AG08396 (cell line): ENCODE measurements around the gene BCAN.

Source experiments
- DNase-seq: peaks from one replicate; pipeline ENCODE4 v3.0.0; 2012; ENCODE audit warnings: low spot score, mixed read lengths

The BCAN gene

DNA sequence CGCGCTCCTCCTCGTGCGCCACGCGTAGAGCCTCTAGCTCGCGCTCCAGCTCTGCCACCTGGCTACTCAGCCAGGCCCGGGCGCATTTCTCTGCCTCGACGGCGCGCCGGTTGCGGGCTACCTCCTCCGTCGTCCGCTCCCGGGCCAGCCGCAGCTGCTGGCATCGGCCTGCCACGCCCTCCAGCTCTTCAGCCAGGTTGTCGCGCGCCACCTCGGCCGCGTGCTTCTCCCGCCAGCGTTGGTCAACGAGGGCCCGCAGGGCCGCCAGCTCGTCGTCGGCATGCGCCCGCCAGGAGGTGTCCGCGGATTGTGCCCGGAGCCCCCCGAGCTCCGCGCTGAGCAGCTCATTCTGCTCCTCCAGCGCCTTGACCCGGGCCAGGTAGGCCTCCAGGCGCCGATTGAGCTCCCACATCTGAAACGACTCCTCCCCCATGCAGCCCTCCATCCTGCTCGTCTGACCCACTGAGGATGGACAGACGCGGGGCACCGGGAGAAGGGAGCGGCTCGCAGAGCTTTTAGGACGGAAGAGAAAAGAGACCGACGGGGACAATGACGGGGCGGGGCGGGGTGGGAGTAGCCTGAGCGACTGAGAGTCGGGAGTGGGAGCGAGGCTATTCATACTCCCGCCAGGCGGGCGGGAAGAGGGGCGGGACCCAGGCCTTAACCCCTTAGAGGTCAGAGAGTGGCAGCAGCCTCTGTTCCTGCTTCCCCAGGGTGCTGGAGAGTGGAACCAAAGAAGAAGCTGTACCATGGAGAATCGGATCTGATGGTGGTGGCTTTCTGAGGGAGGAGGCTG lies 35.1 kb downstream of the BCAN start, which contains the start of gene NES:
Gene NES (minus strand): TSS at position 588 of the 796 bp plus-strand sequence. CDS start 143 bp downstream, at position 445.
- peak; percentile 87 for DNase-seq

DNA sequence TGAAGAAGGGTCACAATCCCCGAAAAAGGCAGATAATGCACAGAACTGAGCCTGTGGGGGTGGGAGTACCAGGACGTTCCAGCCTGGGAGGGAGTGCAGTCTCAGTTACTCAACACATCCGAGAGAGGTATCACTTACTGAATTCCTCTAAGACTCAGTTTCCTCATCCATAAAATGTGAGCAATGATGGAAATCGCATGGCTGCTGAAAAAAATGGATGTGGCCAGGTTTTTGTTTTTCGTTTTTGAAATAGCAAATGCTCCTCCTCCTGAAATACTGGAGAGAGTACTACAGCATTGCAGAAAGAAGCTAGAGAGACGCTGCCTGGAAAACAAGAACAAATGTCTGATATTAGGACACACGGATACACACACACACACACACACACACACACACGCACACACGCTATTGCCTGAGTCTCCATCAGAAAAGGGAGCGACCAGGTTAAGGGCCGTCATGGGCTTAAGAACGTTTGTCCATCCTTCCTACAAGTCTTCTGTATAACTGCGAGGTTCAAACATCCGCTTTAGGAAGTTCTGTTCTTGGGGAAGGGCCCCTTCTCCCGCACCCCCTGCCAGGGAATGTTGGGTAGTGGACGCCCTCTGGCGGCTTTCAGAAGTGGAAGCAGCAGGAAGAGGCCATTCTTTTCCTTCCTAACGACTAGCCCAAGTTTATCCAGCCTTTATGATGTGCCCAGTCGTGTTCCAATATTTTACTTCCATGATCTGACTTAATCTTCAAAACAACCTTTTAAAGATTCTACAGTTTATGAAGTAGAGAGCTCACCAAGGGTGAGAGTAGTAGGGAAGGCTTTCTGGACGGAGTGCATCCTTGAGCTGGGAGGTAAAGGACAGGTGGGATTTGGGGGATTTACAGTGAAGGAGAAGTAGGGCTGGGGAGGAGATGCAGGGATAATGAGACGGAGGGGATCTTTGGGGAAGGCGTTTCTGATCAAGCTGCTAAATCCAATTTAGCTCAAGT lies 36.0 kb downstream of the BCAN start:
- peak; percentile 79 for DNase-seq

DNA sequence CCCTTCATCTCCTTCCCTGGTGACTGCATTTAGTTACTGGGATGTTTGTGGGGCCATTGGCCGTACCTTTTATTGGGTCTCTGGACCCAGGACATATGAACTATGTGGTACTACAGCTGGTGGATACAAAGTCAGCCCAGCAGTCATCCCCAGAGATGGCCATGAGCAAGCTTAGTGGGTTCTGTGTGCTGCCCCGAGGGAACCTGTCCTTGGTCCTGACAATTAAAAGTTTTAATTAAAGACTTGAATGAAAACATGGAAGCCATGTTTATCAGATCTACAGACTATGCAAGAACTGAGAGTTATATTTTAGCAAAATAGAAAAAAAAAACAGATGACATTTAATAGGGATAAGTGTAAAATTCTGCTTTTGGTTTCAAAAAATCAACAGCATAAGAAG lies 38.1 kb downstream of the BCAN start:
- DNase-seq, result no peak

DNA sequence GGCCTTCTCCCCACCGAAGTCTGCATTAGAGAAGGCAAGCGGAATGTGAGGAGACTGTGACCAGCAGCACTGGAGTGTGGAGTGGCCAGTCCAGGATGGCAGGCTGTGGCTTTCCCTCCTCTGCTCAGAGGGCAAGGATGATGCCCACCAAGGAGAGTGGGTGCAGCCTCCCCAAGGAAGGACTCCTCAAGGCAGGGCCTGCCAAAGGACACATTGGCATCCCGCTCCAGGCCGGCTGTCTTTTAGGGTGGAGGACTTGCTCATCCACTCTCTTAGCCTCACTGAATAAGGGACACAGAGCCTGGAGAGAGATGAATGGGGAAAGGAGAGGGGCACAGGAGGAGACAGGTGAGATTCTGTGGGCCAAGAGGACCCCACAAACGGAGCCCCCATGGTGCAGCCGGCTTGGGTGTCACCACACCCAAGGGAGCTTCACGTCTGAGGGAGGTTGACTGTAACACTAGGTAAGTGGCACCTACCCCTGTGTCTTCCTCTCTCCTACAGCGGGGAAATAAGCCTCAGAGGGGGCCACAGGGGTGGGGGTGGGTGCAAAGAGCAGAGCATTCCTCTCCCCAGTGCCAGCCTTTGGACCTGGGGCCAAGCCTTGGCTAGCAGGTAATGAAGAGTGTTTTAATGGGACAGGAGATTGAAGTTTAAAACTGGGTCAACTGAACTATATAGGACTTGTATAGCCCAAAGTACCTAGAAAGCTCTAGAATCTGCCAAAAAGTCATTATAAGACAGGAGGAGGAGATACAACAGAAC lies 39.5 kb downstream of the BCAN start:
- no peak for DNase-seq

DNA sequence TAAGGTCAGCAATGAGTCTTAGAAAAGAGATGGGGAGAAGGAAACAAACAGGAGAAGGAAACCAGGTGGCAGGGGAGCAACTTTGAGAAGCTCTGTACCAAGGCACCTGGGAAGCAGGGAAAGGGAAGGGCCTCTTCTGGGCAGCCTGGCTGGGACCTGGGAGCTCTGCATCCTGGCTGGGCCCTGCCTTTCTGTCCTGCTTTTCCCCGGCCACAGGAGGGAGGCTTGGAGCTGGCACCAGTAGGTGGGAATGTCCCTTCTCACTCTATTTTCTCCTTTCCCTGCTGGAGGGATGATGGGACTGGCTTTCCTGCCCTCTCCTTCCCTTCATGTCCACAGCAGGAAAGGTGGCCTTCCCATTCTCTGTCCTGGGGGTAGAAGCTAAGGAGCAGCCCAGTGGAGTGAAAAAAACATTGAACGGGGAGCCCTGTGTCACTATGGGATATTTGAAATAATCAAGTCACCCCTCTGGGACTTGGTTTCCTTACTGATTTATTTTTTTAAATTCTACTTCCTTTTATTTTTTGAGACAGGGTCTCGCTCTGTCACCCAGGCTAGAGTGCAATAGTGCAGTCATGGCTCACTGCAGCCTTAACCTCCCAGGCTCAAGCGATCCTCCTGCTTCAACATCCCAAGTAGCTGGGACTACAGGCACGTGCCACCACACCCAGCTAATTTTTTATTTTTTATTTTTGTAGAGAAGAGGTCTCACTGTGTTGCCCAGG lies 40.4 kb downstream of the BCAN start:
- DNase-seq, result no peak

DNA sequence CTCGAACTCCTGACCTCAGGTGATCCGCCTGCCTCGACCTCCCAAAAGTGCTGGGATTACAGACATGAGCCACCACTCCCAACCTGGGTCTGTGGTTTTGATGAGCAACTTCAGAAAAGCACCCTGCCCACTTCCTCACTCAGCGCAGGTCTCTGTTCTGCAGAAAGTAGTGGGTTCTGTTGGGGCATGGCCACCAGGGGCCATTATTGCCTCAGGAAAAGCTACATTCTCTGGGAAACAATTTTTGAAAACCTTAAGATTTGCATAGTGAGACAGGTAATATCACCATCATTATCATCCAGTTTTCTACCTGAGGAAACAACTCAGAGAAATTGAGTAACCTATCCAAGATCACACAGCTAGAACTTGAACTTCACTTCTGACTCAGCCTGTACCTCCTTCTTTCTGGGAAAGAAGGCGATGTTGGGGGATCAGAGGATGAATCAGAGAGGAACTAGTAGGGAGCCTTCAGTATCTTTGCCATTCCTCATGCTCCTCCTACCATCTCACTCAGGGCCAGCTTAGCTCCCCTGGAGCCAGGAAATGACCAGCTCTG lies 42.4 kb downstream of the BCAN start:
- no peak for DNase-seq

DNA sequence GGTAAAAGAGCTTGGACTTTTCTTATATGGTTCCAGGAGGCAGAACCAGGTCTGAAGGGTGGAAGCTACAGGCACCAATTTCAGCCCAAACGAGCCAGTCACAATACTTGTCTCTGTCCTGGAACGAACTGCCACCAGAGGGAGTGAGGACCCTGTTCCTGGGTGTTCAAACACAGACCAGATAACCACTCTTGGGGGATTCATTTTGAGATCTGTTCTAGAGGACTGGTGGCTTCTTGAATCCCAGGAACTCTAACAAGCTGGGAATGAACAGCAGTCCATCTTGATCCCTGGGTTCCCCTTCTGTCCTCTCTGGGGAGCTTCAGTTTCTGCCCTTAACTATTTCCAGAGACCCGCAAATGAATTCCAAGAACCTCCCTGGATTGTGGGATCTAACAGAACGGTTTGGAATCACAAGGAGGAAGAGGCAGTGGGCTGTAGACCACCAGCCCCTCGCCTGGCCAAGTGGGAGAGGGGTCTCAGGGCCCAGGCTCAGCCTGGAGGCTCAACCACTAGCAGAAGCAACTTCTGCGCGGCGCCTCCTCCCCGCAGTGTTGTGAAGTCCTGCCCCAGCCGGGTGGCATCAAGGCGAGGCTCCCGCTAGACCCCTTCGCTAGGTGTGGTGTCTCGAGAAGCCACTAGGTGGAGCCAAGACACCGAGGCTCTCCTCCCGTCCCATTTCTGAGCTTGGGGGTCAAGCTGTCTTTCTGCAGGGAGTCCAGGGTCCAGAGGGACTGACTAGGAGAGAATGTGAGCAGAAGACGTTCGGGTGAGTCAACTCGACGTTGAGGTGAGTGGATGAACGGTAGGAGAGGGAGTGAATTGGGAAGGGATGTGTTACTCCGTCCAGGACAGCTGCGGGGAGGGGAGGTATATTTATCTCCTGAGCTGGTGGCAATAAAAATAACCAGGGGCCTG lies 47.4 kb downstream of the BCAN start:
- peak; percentile 86 for DNase-seq

DNA sequence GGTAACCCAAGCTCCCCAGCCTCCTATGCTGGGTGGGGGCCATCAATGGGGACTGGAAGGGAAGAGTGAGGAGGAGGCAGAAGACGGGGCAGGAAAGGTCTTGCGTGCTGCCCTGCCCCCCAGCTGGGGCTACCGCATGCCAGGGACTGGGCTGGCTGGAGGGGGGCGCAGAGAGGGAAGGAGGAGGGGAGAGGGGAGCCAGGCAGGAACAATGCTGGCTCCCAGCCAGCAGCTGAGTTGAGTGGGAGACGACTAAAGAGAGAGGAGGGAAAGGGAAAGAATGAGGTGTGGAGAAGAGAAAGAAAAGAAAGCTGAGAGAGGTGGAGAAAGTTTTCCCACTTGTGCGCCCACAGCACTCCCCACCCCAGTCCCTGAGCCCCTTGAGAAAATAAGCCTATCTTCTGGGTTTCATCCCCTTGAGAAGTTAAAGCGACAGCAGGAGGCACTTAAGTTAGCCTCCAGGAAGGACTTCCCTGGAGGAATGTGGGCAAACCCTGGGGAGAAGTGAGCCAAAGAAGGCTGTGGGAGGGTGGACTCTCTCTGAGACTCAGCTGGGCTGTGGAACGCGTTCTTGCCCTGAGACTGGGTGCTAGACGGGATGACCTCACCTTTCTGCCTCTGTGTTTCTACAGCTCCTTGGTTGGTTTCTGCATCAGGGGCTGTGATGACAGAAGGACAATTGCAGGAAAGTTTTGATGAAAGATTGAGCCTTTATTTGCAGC lies 48.2 kb downstream of the BCAN start:
- DNase-seq, result no peak

DNA sequence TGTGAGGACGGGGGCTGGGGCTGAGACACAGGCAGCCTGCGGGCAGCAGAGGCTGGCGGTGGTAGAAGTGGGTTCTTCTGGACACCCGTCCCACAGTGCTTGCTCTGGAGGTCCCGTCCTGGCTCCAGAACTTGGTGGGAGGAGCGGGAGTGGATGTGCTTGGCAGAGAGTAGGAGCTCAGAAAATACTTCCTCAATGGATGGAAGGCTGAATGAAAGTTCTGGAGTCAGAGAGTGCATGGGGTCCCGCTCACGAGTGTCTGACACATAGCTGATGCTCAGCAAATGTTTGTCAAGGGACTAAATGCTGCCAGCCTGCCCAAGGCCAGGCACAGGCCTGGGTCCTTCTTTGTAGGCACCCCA lies 48.7 kb downstream of the BCAN start:
- no peak for DNase-seq

DNA sequence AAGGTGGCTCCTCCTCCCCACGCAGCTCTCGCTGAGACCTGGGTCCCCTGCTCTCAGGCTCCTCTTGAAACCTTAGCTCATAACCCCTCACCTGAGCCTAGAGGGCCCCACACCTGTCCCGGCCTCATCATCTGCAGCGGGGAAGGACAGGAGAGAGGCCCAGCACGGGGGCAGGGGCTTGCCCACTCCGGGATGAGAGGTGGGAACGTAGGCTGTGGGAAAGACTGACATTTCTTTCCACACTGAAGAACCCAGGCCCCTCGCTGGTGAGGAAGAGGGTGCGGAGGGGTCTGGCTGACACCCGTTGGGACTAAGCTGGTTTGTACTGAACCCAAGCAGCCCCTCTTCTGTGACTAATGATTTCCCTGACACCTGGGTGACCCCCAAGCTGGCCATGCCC lies 49.3 kb downstream of the BCAN start:
- DNase-seq, result no peak

DNA sequence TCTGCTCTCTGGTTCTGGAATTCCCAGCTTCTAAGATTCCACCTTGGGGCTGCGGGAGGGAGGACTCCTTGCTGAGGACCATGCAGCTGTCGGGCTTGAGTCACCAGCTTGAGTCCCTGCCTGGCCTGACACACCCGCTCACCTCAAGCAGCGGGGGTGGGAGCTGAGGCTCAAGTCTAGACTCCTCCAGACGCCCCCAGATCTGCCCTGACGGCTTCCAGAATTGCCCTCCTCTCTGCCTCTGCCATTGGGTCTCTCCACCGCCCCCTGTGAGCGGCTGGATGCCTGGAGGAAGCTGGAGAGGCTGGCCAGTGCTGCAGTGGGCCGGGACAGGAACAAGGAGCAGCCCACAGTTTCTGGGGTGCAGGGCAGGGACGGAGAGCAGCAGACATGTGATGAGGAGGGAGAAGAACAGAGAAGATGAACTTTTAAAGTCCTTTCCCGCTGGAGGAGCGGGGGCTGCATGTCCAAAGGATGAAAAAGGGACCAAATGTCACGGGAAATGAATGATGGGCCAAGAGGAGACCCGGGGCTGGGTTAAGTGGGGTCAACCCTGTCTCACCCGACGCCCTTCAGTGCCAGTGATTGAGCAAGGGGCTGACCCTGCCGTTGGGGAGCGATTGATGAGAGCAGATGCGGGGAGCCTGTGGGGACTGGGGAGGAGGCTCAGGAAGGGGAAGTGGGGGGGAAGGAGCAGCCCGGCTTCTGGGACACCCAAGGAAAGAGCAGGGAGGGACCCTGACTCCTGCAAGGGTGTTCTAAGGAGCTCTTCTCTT lies 49.9 kb downstream of the BCAN start:
- DNase-seq, result no peak

DNA sequence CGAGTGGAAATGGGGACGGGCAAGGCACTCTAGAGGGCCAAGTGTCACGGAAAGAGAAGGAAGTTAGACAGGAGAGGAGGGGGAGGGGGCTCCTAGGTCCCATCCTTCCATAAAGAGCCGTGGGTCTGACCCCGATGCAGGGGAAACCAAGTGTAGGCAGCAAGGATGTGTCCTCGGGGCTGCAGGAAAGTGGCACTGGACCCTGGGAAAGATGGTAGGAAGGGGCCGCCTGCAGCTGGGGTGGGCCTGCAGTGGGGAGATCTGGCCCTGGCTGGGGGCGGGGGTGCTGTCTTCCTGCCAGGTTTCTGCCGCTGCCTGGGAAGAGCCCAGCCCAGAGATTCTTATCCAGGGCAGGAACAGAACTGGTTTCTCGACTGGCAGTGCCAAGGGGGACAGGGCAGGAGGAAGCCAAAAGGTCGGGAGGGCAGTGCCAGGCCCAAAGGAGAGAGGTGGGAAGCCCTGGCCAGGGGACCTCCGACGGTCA lies 50.6 kb downstream of the BCAN start:
- no peak for DNase-seq

DNA sequence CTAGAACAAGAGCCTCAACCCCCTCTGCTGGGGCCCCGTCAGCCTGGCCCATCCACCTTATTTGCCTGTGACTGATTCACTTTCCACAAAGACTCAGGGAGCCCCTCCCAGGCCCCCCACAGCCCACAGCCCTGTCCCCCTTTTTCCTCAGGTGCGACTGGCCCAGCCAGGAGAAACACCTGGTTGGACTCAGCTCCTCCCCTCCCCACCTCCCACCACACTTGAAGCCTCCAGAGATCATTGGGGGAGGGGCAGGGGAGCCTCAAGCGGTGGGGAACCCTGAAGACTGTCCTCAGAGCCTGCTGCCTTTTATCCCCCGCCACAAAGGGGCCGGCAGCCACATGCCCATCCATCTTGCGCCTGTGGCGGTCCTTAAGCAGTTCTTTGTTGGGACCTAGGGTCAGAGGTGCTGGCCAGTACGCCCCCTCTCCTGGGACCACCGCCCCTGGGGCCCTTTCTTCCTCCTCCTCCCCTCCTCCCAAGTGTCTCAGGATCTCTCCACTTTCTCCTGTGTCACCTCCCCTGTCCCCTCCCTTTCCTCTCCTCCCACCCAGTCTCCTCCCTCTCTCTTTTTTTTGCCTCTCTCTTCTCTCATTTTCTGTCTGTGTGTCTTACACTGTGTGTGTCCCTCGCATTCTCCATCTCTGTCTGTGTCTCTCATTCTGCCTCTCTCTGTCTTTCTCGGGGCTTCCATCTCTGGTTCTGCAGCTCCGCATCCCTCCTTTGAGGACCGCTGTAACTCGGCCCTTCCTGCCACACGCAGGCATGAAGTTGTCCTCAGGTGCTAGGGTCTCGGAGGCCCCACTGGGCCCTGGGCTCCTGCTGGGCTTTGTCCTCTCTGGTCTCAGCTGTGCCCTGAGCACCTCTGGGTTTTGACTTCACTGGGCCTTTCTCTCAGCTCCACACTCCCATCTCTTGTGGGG lies 51.3 kb downstream of the BCAN start:
- no peak for DNase-seq

DNA sequence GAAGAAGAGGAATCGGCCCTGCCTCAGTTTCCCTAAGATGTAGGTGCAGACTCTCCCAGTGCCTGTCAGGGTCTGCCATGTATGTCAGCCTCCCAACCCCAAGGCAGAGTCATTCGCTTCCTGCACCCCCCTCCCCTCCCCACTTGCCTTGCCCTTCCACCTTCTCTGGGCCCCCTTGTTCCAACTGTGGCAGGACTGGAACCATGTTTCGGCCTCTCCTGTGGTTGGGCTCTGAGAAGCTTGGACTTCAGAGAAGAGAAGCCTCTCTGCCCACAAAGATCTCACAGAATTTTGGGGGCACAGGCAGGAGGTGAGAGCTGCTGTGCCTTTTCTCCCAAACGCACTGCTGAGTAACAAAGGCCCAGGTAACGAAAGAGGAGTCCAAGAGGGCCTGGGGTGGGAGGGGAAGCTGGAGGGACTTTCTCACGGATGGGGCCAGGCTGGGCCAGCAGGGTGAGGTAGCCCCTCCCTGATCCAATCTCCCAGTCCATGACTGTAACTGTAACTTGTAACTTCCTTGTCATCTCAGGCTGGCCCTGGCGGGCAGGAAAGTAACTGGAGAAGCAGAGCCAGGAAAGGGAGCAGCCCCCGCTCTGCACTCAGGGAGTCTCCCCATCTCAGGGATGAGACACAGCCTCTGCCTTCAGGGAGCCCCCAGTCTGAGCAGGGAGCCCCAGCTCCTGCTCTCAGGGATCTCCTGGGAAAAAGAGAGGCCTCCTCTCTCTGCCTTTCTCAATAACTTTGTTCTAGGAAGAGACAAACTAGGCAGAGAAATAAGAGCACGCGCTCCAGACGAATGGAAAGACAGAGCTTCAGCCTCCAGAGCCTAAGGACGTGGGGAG lies 52.2 kb downstream of the BCAN start:
- no peak for DNase-seq

DNA sequence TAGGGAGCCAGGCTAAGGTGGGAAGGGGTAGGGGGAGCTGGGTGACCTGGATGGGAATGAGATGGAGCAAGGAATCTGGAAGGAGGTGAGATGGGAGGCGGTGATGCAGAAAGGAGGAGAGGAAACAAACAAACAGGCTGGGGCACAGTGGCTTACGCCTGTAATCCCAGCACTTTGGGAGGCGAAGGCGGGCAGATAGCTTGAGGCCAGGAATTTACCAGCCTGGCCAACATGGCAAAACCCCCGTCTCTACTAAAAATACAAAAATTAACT lies 52.7 kb downstream of the BCAN start:
- DNase-seq, result no peak

DNA sequence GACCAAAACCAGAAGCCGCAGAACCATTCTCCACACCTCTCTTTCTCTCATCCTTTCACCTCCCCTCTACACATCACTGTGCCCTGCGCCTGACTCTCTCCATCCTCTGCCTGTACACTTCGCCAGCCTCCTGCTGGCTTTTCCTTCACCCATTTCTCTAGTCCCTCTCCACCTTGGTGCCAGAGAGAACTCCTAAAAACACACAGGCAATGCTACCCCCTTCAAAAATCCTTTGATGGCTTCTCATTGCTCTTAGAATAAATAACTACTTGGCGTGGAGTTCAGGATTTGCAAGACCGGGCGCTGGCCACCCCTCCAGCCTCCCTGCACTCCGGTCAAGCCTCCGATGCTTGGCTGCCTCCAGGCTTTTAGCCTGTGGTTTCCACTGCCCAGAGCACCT lies 54.8 kb downstream of the BCAN start:
- DNase-seq, result no peak

DNA sequence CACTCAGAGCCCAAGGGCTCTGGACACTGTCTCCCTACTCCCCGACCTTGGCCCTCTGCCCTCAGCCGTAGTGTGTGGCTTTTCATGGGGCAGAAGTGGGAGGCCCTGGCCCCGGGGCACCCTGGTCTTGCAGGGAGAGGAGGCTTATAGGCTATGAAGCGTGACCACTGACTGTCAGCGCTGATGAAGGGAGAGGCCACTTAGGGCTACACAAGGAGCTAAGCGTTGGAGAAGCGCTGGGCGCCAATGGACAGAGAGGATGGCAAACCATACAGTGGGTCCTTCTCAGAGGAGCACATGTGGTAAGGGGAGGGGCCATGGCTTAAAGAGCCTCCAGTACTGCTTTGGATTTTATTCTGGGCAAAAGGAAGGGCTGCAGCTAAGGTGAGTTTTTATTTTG lies 55.6 kb downstream of the BCAN start:
- DNase-seq, result no peak
